Mesenchymal stem cell (in vitro differentiated cells and primary cell): ENCODE measurements around the gene SLC23A1.

Experiments
- DNase-seq: peaks from one replicate; pipeline ENCODE4 v3.0.0-alpha.2; 2013
- H2AFZ ChIP-seq: one replicate; pipeline ENCODE4 v1.6.1; 2013; ENCODE audit warnings: low read depth, mild to moderate bottlenecking, control low read depth, inconsistent platforms, low read length, moderate library complexity
- H2AK5ac ChIP-seq: 2 replicates; pipeline ENCODE4 v1.6.1; 2013; ENCODE audit warnings: low read length, moderate library complexity, mild to moderate bottlenecking, inconsistent platforms; ENCODE audit not compliant: severe bottlenecking
- H2BK120ac ChIP-seq: one replicate; pipeline ENCODE4 v1.6.1; 2013; ENCODE audit warnings: low read depth, mild to moderate bottlenecking, inconsistent platforms, low read length, moderate library complexity
- H2BK12ac ChIP-seq, 2 experiments: one replicate each; pipeline ENCODE4 v1.6.1; 2013; ENCODE audit warnings: inconsistent platforms in 2 of 2, low read length in 2 of 2, mild to moderate bottlenecking in 2 of 2, moderate library complexity in 2 of 2, control low read depth in 1 of 2
- H2BK15ac ChIP-seq: one replicate; pipeline ENCODE4 v1.6.1; 2013; ENCODE audit warnings: mild to moderate bottlenecking, low read depth, inconsistent platforms; ENCODE audit not compliant: poor library complexity, severe bottlenecking
- H2BK5ac ChIP-seq: 2 replicates; pipeline ENCODE4 v1.6.1; 2013; ENCODE audit warnings: low read depth, mild to moderate bottlenecking, low read length, control low read depth, inconsistent platforms; ENCODE audit not compliant: poor library complexity, severe bottlenecking
- H3K14ac ChIP-seq, 2 experiments: one replicate each; pipeline ENCODE4 v1.6.1; 2013; ENCODE audit warnings: inconsistent platforms in 2 of 2, low read length in 2 of 2, control low read depth in 1 of 2, mild to moderate bottlenecking in 1 of 2, moderate library complexity in 1 of 2
- H3K18ac ChIP-seq, 2 experiments: one replicate each; pipeline ENCODE4 v1.6.1; 2013; ENCODE audit warnings: inconsistent platforms in 2 of 2, low read length in 2 of 2, control low read depth in 1 of 2, low read depth in 1 of 2, mild to moderate bottlenecking in 1 of 2
- H3K23ac ChIP-seq, 2 experiments: one replicate each; pipeline ENCODE4 v1.6.1; 2013; ENCODE audit warnings: inconsistent platforms in 2 of 2, low read length in 2 of 2, mild to moderate bottlenecking in 2 of 2, moderate library complexity in 2 of 2, control low read depth in 1 of 2
- H3K27ac ChIP-seq: 2 replicates; pipeline ENCODE4 v1.5.1; 2013; ENCODE audit warnings: mild to moderate bottlenecking, moderate library complexity, low read length, control low read depth, inconsistent platforms; ENCODE audit not compliant: poor library complexity, severe bottlenecking
- H3K27me3 ChIP-seq, 2 experiments: 2 replicates each; pipeline versions ENCODE4 v1.6.1 to v1.7.0; 2013; ENCODE audit warnings: low read length in 2 of 2, mild to moderate bottlenecking in 2 of 2, moderate library complexity in 2 of 2, control low read depth in 1 of 2, inconsistent platforms in 1 of 2; ENCODE audit not compliant: control insufficient read depth in 1 of 2, insufficient read depth in 1 of 2
- H3K36me3 ChIP-seq, 2 experiments: 2 replicates each; pipeline versions ENCODE4 v1.6.1 to v1.7.0; 2013; ENCODE audit warnings: low read length in 2 of 2, control low read depth in 1 of 2, inconsistent platforms in 1 of 2, low read depth in 1 of 2, mild to moderate bottlenecking in 1 of 2; ENCODE audit not compliant: insufficient read depth in 2 of 2, control insufficient read depth in 1 of 2
- H3K4ac ChIP-seq, 2 experiments: one replicate each; pipeline ENCODE4 v1.6.1; 2013; ENCODE audit warnings: inconsistent platforms in 2 of 2, low read length in 2 of 2, mild to moderate bottlenecking in 2 of 2, moderate library complexity in 2 of 2, control low read depth in 1 of 2, low read depth in 1 of 2
- H3K4me1 ChIP-seq: 2 replicates; pipeline ENCODE4 v1.6.1; 2013; ENCODE audit warnings: low read depth, low read length, control low read depth; ENCODE audit not compliant: control insufficient read depth, insufficient read depth
- H3K4me2 ChIP-seq: 2 replicates; pipeline ENCODE4 v1.6.1; 2013; ENCODE audit warnings: low read length, mild to moderate bottlenecking, inconsistent platforms; ENCODE audit not compliant: poor library complexity, severe bottlenecking
- H3K4me3 ChIP-seq, 2 experiments: 2 replicates each; pipeline versions ENCODE4 v1.5.1 to v1.7.0; 2013; ENCODE audit warnings: low read length in 2 of 2, mild to moderate bottlenecking in 2 of 2, control low read depth in 1 of 2, low read depth in 1 of 2; ENCODE audit not compliant: insufficient read depth in 1 of 2
- H3K79me1 ChIP-seq: replicated peaks from 2 replicates; pipeline ENCODE4 v1.6.1; 2013; ENCODE audit warnings: mild to moderate bottlenecking, control low read depth, low read length, inconsistent platforms; ENCODE audit not compliant: poor library complexity, severe bottlenecking
- H3K9ac ChIP-seq: 2 replicates; pipeline ENCODE4 v1.7.0; 2013; ENCODE audit warnings: mild to moderate bottlenecking, low read length, moderate library complexity
- H3K9me3 ChIP-seq: 2 replicates; pipeline ENCODE4 v1.7.0; 2013; ENCODE audit warnings: mild to moderate bottlenecking, low read length; ENCODE audit not compliant: control insufficient read depth
- H4K8ac ChIP-seq: one replicate; pipeline ENCODE4 v1.6.1; 2013; ENCODE audit warnings: inconsistent platforms, mild to moderate bottlenecking, low read length, moderate library complexity
- H4K91ac ChIP-seq: one replicate; pipeline ENCODE4 v1.6.1; 2013; ENCODE audit warnings: mild to moderate bottlenecking, low read length, inconsistent platforms
- WGBS: methylation state at CpG from one replicate; pipeline ENCODE4 v1.1.7; 2013; ENCODE audit warnings: mixed read lengths; 5-methylcytosine and 5-hydroxymethylcytosine counted together

SLC23A1 gene

DNA sequence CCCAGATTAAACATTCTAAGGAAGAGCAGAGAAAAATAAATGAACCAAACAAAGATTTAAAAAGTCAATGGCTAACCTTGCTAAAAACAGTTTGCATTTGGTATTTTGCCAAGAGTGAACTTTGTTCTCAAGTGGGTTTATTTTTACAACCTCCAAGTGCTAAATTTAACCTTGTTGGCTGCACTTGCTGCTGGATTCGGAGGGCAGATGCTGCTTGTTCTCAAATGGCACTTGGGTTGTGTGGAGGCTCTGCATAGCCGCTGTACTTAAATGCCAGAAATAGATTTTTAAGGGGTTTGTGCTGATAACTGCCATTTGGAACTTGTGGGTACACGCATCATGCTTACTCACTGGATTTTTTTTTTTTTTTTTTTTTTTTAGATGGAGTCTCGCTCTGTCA lies 34.1 kb upstream of the SLC23A1 start:
- Histone ChIP-seq H2BK120ac (no peak overlapping the region), H2AK5ac (no peak overlapping the region), H2BK5ac (no peak overlapping the region), H3K4ac (no peak overlapping the region), H3K9me3 (no peaks in the 10 kb centered on the region), H4K8ac (no peak overlapping the region), H3K4me3 (no peak overlapping the region), H2AFZ (no peak overlapping the region), H4K91ac (no peak overlapping the region), H3K14ac (no peak overlapping the region), H3K36me3 (peaks cover 34 to 72% of the 10 kb centered on the region in 2 experiments), H3K27ac (no peak overlapping the region), H3K79me1 (peaks cover 1% of the 10 kb centered on the region), H2BK15ac (no peak overlapping the region), H3K18ac (no peak overlapping the region), H2BK12ac (no peak overlapping the region), H3K4me1 (peaks cover 8% of the 10 kb centered on the region), H3K27me3 (no peaks in the 10 kb centered on the region), H3K4me2 (no peak overlapping the region), H3K9ac (no peak overlapping the region), H3K23ac (no peak overlapping the region)
- peak; percentile 62 for DNase-seq
- WGBS: 77% methylated on average over 3 of the region's 4 CpGs

GRCh38 chr5:139416651-139417050 lies 33.6 kb upstream of the SLC23A1 start:
- no peak overlapping the region for H3K27ac ChIP-seq
- H3K4me3 ChIP-seq: no peak overlapping the region
- peaks cover 1% of the 10 kb centered on the region for H3K79me1 ChIP-seq
- peak; percentile 40 for DNase-seq
- peaks cover 37 to 72% of the 10 kb centered on the region in 2 experiments for H3K36me3 ChIP-seq
- WGBS: 70% methylated on average over 9 of the region's 9 CpGs
- no peak overlapping the region for H4K91ac ChIP-seq
- no peaks in the 10 kb centered on the region for H3K9me3 ChIP-seq
- no peak overlapping the region for H2BK120ac ChIP-seq
- H2BK15ac ChIP-seq: no peak overlapping the region
- H2BK12ac ChIP-seq: no peak overlapping the region
- H3K14ac ChIP-seq: peak overlapping the region in 1 of 2 experiments; percentile 92
- peak overlapping the region in 1 of 2 experiments; percentile 31 for H3K18ac ChIP-seq
- H3K4me1 ChIP-seq: peaks cover 8% of the 10 kb centered on the region
- no peak overlapping the region for H3K4me2 ChIP-seq
- no peak overlapping the region for H2AFZ ChIP-seq
- H3K23ac ChIP-seq: peak overlapping the region in 1 of 2 experiments; percentile 61
- H3K9ac ChIP-seq: no peak overlapping the region
- no peak overlapping the region for H3K4ac ChIP-seq
- no peak overlapping the region for H2AK5ac ChIP-seq
- no peaks in the 10 kb centered on the region for H3K27me3 ChIP-seq
- H4K8ac ChIP-seq: no peak overlapping the region
- H2BK5ac ChIP-seq: no peak overlapping the region

DNA sequence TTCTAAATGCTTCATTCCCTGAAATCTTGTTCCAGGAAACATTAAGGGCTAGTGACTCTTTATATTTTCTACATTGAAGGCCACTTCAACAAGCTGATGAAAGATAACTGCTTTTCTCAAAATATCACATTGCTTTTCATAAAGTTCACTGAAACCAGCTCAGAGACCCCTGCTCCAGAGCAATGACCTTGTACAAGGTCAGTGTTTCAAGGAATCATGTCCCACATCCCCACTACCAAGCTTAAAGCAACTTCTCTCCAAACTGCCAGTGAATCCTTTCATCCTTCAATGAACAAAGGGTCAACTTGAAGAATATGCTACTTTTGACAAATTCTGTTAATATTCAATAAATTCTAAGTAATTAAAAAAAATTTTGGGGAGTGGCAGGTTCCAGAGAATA lies 32.8 kb upstream of the SLC23A1 start:
- Histone ChIP-seq H4K8ac (no peak overlapping the region), H3K4me2 (no peak overlapping the region), H3K9ac (no peak overlapping the region), H2BK12ac (no peak overlapping the region), H2BK15ac (no peak overlapping the region), H3K27me3 (no peaks in the 10 kb centered on the region), H2BK120ac (no peak overlapping the region), H3K79me1 (peaks cover 1% of the 10 kb centered on the region), H3K14ac (no peak overlapping the region), H3K4me1 (peaks cover 8% of the 10 kb centered on the region), H3K4me3 (no peak overlapping the region), H2BK5ac (no peak overlapping the region), H3K36me3 (peaks cover 37 to 70% of the 10 kb centered on the region in 2 experiments), H3K9me3 (no peaks in the 10 kb centered on the region), H3K23ac (no peak overlapping the region), H2AK5ac (no peak overlapping the region), H3K18ac (no peak overlapping the region), H4K91ac (no peak overlapping the region), H3K27ac (no peak overlapping the region), H3K4ac (no peak overlapping the region), H2AFZ (no peak overlapping the region)
- no peak for DNase-seq

DNA sequence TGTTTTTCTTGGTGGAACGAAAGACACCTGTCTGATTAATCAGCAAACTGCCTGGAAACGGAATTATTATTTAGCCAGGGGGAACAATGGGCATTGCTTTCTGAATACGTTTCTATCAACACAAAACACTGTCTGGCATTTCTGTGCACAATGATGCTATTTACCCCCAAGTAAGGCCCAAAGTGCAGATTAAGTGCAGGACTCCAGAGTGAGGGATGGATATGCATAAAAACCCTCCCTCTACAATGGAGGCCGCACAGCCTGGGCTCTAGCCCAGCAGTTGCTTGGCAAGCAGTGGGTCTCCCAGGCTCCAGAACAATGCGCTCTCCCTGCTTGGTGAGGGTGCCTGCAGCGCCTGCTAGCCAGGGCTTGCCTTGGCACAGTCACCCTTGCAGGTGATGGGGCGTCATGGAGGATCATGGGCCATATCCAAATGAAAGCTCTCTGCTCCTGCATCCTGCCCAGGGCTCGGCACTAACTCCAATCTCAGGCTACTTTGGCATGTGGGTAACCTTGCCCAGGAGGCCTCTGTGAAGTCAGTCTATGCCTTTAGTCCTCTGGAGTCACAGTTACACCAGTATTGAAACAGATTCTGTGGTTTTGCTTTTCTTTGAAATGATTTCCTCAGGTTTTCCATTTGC lies 32.2 kb upstream of the SLC23A1 start:
- no peak overlapping the region for H2BK12ac ChIP-seq
- H3K79me1 ChIP-seq: peaks cover 1% of the 10 kb centered on the region
- no peak overlapping the region for H2AFZ ChIP-seq
- peaks cover 8% of the 10 kb centered on the region for H3K4me1 ChIP-seq
- H3K14ac ChIP-seq: no peak overlapping the region
- H3K18ac ChIP-seq: peak overlapping the region in 1 of 2 experiments; percentile 11
- no peak overlapping the region for H3K4me2 ChIP-seq
- DNase-seq: no peak
- H3K4me3 ChIP-seq: no peak overlapping the region
- no peak overlapping the region for H2BK15ac ChIP-seq
- no peaks in the 10 kb centered on the region for H3K9me3 ChIP-seq
- H2AK5ac ChIP-seq: no peak overlapping the region
- H3K23ac ChIP-seq: no peak overlapping the region
- WGBS: 96% methylated on average over 8 of the region's 8 CpGs
- H3K27me3 ChIP-seq: no peaks in the 10 kb centered on the region
- peaks cover 37 to 65% of the 10 kb centered on the region in 2 experiments for H3K36me3 ChIP-seq
- H4K91ac ChIP-seq: no peak overlapping the region
- H2BK5ac ChIP-seq: no peak overlapping the region
- no peak overlapping the region for H4K8ac ChIP-seq
- H2BK120ac ChIP-seq: no peak overlapping the region
- no peak overlapping the region for H3K4ac ChIP-seq
- H3K9ac ChIP-seq: no peak overlapping the region
- no peak overlapping the region for H3K27ac ChIP-seq
